Coronary artery (tissue), 2 donors: ENCODE data around the gene CC2D1A.

Source experiments
- DNase-seq: peaks from one replicate; pipeline ENCODE4 v3.0.0-alpha.2; 2017; ENCODE audit warnings: low spot score
- H3K27ac ChIP-seq, 2 donors: fragments of 200-600 bp; sonication (generic); one replicate each; pipeline ENCODE4 v1.5.1; 2016 to 2019
- H3K4me3 ChIP-seq: fragments of 200-600 bp; sonication (generic); 2 replicates; pipeline ENCODE4 v1.5.1; 2016; ENCODE audit warnings: mild to moderate bottlenecking, moderate library complexity
- CTCF ChIP-seq: fragments of 200-600 bp; sonication (generic); IDR thresholded peaks from one replicate; pipeline ENCODE4 v1.5.1; 2019; ENCODE audit warnings: antibody characterized with exemption

Gene CC2D1A

GRCh38 chr19:13905634-13906520 is at the start of gene CC2D1A, which contains the start of gene BRME1:
CC2D1A (plus strand) TSS chr19:13906201; CDS start chr19:13906442, 241 bp downstream.
BRME1 (minus strand) TSS chr19:13906117; CDS start chr19:13904892, 1,225 bp downstream.
- H3K4me3 ChIP-seq, result peak within 1 kb of the TSS; percentile 85
- TF ChIP-seq CTCF, result no peak
- H3K27ac ChIP-seq, result peak within 1 kb of the TSS; percentile 10 to 54
- peak; percentile 91 for DNase-seq

GRCh38 chr19:13856497-13856896 is 49.5 kb upstream of the CC2D1A start:
- no peak for TF ChIP-seq CTCF
- DNase-seq, result no peak
- H3K27ac ChIP-seq, result no peak overlapping the region

GRCh38 chr19:13859361-13859880 is 46.6 kb upstream of the CC2D1A start:
- no peak for TF ChIP-seq CTCF
- no peak overlapping the region for H3K4me3 ChIP-seq
- no peak for DNase-seq
- H3K27ac ChIP-seq, result no peak overlapping the region

More at GRCh38 chr19:13856497-13856896, 49.5 kb upstream of the CC2D1A start:
- no peak overlapping the region for H3K4me3 ChIP-seq

GRCh38 chr19:13860679-13861391 is 45.2 kb upstream of the CC2D1A start:
- no peak for DNase-seq
- no peak for TF ChIP-seq CTCF
- peak overlapping the region; percentile 84 to 91 for H3K27ac ChIP-seq
- H3K4me3 ChIP-seq, result no peak overlapping the region

- no peak for TF ChIP-seq CTCF
- Histone ChIP-seq H3K4me3 (peak overlapping the region; percentile 66), H3K27ac (peak overlapping the region; percentile 84 to 91)
- no peak for DNase-seq
Observed at GRCh38 chr19:13861392-13861713, 44.6 kb upstream of the CC2D1A start.

GRCh38 chr19:13861714-13862531 is 44.1 kb upstream of the CC2D1A start:
- Histone ChIP-seq H3K27ac (peak overlapping the region; percentile 84 to 91), H3K4me3 (peak overlapping the region; percentile 66)
- DNase-seq, result peak; percentile 95
- peak; percentile 99 for TF ChIP-seq CTCF
